ENCODE results near the gene SLC27A2.

The SLC27A2 gene

DNA sequence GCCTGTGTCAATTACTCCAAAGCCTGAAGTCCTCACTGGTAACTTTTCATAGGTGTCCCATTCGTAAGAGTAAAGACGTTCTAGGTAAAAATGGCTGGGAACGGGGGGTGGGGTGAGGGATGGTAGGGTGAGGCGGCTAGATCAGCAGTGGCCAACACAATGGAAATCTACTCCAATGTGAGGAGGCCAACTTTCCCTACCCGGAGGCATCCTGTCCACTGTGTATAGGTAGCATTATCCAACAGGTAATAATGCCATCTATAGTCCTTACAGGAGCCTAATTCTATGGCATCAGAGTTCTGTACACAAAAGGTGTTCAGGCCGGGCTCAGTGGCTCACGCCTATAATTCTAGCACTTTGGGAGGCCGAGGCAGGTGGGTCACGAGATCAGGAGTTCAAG is 54.4 kb downstream of the SLC27A2 start:
- DNase-seq (ENCODE audit: low read depth in 2 of 3, low spot score in 1 of 3), result no peak

DNA sequence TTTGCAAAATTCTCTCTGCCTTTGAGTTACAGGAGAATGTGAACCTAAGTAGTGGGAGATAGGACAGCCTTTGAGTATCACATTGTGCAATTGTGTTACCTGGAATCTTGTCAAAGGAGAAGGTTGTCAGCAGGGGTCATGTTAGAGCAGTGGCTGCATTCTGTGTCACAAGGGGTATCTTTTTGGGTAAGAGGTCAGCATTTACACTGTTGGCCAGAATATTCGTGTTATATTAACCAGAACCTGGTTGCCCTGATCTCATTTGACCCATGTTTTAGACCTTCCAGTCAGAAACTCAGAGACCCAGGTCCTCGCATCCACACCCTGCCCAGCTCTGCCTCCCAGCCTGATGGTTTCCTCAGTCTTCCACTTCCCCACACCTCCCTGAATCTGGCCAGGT is 56.3 kb downstream of the SLC27A2 start:
- DNase-seq (ENCODE audit: low read depth in 2 of 3, low spot score in 1 of 3), result no peak

DNA sequence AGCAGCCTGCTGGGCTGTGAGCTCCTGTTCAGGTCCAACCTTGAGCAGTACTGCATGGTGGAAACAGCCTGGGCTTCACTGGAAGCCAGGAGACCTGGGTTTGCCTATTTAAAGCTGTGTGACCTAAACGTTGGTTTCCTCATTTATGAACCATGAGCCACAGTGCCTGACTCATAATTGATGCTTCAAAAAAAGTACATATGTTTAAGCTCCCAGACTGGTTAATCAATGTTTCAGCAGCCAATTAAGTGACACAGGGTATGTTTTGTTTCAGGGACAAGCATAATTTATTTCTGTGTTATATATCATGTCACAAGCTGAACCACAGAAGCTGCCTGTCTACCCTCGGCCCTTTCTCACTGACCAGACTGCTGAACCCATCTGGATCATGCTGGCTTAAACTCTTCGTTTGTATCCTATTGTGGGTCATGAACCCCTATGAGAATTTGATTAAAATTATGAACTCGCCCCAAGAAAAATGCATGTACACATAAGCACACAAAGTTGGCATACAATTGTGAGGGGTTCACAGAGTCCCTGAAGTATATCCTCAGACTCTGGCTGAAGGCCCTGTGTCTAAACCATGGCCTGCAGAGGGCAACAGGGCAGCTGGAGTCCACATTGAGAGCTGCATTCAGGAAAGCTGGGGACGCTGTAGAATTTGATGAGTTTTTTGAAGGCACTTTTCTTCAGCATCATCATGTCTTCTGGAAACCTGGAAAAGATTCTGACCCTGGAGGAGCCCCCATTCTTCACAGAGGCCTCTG is 59.9 kb downstream of the SLC27A2 start:
- DNase-seq (ENCODE audit: low read depth in 2 of 3, low spot score in 1 of 3), result no peak

DNA sequence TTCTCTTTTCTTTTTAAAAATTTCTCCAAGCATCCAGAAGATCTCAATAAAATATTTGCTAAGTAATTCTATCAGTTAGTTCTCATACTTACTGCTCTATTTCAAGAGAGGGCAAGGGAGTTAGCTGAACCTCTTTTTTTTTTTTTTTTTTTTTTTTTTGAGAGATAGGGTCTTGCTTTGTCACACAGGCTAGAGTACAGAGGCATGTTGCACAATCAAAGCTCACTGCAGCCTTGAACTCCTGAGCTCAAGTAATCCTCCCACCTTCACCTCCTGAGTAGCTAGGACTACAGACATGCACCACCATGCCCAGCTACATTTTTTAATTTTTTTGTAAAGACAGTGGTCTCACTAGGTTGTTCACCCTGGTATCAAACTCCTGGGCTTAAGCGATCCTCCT is 62.2 kb downstream of the SLC27A2 start:
- DNase-seq (ENCODE audit: low read depth in 2 of 3, low spot score in 1 of 3), result no peak

DNA sequence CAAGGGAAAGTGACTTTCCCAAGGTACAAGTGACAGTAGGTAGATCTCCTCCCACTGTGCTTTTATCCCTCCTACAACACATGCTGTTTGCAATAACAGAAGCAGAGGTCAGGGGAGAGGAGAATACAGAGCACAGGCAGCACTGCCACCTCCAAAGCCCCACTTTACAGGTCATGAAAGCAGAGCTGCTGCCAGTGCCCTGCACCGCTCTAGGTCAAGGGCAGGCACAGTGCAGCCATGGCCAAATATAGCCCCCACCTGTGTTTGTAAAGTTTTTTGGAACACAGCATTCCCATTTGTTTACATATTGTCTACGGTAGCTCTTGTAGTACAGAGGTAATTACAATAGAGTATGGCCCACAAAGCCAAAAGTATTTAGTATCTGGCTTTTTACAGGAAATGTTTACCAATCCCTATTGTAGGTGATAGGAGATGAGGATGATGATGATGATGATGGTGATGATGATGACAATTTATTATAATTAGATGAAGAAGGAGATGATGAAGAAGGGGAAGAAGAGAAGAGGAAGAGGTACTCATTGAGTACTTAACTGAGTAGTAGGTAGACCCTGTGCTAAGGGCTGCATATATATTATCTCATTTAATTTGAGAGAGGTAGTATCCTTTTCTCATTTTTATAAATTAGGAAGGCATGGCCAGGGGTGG is 63.1 kb downstream of the SLC27A2 start:
- DNase-seq (ENCODE audit: low read depth in 2 of 3, low spot score in 1 of 3), result no peak

DNA sequence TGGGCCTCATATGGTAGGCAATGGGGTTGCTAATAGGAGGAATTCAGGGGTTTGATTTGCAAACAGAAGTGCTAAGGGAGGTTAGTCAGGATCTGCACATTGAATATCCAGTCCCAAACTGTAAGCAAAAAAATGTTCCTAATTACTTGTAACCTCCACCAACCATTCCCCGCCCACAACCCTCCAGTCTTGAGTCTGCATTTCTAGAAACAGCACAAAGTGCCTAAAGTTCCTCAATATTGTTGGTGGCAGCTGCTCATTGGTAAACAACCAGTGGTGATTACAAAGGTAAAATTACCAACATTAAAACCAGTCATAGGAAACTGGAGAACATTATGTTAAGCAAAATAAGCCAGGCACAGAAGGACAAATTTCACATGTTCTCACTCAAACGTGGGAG is 64.6 kb downstream of the SLC27A2 start:
- DNase-seq (ENCODE audit: low read depth in 2 of 3, low spot score in 1 of 3), result no peak

DNA sequence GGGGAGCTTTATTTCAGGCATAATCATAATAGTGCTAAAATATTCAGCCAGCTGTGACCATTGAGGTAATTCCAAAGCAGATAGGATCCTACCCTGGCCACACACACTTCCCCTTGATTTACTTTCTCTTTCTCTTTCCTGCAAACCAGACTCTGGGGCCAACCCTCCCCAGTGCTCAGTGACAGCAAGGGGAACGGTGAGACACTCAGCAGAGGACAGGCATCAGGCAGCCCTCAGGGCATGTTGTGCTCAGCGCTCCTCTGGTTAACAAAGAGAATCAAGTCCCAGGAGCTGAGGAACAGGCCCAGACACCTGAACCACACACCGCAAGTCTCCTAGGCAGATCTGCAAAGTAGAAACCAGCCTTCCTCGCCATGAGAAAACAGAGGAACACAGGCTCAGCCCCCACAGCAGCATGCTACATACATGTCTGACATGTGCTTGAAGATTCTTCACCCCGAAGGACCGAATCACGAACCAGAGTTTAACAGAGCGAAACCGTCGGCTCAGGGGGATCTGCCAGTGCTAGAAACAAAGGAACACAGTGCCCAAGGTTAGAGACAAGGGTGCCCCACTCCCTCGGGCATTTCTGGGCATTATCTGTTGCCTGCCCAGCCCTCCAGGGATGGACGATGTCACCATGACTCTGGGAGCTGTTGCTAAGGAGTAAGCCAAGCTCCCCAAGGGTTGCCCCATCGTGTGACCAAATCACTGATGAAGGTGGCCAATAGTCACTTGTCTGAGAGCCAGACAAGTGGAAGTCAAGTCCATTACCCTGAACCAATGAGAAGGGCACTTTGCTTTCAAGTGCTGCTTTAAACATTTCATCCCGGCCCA is 66.0 kb downstream of the SLC27A2 start:
- peak in 1 of 3 donors; percentile 28 for DNase-seq (ENCODE audit: low read depth in 2 of 3, low spot score in 1 of 3)

DNA sequence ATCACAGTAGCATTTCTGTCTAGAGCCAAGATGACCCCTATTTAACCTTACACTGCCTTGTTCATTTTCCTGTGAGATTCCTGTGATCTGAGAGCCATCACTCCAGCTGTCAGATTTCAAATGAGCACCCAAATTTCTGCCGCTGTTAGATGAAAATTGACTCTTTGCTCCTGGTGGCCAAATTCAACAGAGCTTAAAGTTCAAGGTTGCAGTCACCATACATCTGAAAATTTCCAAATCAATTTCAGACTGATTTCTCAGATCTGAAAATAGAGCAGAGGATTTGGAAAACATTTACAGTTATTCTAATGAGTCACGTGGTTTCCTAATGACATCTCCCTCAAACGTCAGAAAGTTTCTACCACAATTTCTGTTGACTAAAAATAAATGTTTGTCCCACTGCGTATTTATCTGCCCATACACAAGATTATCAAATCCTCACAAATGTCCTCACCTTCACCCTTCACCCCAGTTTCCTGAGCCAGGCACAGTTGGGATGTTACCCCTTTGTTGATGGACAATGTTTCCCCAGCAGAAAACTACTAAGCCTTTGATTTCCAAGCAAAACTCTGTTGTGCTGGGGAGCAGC is 67.1 kb downstream of the SLC27A2 start:
- no peak for DNase-seq (ENCODE audit: low read depth in 2 of 3, low spot score in 1 of 3)

DNA sequence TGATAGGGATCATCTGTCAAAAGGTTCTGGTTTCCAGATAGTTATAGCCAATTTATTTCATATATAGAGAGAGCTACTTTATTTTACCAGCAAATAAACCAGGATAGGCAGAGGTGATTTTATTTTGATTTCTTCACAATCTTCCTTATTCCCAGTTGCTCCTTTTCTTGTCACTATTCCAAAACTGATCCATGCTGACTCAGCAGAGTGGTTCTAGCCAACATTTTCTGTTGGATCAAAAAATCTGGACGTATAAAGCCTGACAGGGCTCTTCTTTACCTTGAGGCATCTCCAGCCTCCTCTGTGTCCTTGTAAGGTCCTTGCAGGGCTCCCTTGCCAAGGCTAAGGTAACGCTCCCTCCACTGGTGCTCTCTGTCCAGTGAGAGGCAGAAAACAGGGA is 67.7 kb downstream of the SLC27A2 start:
- DNase-seq (ENCODE audit: low read depth in 2 of 3, low spot score in 1 of 3), result no peak

DNA sequence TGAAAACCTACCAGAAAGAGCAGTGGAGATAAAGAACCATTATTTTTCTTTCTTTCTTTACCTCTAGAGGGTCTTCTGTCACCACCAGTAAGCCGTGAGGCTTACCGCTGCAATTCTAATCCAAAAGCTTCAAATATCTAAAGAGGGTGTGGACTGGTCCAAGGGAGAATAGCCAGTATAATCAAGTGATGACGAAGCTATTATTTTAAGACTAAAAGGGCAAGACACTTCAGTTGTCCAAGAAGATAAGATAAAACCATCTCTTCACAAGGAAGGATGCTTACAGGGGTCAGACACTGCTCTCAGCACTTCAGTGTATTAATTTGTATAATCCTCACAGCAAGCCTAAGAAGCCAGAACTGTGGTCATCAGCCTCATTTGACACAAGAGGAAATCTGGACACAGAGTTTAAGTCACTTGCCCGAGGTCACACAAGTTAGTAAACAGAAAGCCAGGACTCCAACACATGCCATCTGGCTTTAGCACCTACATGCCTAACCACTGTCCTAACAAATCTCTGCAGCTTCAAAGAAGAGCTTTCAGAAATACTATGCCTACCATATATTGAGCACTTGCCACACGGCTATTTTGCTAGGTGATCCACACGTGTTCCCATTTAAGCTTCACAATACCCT is 68.9 kb downstream of the SLC27A2 start:
- DNase-seq (ENCODE audit: low read depth in 2 of 3, low spot score in 1 of 3), result no peak

DNA sequence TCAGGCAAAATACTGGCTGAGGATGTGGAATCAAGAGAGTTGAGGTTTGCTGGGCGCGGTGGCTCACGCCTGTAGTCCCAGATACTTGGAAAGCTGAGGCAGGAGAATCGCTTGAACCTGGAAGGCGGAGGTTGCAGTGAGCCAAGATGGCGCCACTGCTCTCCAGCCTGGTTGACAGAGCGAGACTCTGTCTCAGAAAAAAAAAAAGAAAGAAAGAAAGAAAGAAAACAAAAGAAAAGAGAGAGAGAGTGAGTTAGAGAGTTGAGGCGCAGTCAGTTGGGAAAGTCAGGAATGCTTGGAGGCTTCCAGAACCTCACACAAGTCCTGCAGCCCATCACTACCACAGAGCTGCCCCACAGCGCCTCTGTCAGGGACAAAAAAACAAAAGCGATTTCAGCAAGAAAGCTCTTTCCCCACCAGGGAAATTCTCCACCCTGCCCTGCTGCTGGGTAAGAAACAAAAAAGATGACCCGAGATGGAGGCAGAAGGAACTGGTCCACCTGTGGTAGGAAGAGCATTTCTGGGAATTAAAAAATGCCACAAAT is 69.7 kb downstream of the SLC27A2 start:
- no peak for DNase-seq (ENCODE audit: low read depth in 2 of 3, low spot score in 1 of 3)

DNA sequence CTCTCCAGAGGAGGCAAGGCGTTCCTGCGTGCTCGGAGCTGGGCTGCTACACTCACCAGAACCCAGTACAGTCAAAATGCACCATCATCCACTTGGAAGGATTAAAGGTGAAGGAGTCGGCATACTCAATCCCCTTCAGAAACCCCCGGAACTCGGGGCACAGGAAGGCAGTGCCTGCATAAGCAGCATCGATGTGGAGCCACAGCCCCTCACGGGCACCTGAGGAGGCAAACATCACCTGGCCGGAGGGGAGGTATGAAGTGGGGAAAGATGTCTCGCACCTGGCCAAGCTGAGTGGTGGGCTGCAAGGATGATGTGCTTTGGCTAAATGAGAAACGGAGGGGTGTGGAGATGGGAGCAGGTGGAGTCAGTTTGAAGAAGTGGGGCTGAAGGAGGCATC is 70.6 kb downstream of the SLC27A2 start:
- no peak for DNase-seq (ENCODE audit: low read depth in 2 of 3, low spot score in 1 of 3)

DNA sequence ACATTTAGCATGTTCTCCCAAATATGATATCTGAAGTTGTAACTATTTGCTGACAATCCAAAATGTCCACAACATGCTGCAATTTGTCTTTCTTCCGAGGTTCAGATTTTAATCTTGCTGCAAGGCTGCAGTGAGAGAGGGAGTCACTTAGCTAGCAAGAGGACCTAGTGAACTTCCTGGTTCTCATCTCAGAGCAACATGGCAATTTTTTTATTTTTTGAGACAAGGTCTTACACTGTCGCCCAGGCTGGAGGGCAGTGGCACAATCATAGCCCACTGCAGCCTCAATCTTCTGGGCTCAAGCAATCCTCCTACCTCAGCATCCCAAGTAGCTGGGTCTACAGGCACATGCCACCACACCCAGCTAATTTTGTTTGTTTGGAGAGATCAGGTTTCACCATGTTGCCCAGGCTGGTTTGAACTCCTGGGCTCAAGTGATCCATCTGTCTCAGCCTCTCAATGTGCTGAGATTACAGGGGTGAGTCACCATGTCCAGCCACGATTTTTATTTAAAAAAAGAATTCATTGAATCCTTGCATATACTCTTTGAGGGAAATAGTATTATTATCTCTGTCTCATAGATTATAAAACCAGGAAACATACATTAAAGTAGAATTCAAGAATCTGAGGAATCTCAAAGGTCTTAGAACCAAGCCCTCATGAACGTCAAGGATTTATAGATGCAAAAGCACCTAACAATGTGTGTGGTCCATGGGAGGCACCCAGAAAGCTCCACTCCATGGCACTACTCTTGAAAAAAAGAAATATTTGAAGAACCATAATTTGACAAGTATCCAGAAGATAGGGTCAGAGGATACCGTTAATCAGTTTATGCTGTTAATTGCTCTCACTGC is 74.4 kb downstream of the SLC27A2 start:
- no peak for DNase-seq (ENCODE audit: low read depth in 2 of 3, low spot score in 1 of 3)

DNA sequence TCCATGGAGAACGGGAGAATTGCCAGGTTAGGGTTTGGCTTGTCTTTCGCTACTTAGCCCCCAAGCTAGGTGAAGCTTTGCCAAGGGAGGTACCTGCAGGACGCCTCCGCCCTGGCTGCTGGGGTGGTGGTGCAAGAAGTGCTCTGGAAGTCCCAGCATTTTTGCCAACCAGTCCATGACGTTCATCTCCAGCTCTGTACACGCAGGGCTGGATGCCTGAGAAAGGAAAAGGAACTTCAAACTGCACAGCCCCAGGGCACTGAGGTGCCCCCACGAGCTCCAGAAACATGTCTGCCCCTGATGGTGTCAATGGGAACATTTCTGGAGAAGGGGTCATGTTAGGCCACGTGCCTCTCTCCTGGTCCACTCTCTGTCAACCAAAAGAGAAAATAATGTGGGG is 75.3 kb downstream of the SLC27A2 start:
- DNase-seq (ENCODE audit: low read depth in 2 of 3, low spot score in 1 of 3), result no peak

DNA sequence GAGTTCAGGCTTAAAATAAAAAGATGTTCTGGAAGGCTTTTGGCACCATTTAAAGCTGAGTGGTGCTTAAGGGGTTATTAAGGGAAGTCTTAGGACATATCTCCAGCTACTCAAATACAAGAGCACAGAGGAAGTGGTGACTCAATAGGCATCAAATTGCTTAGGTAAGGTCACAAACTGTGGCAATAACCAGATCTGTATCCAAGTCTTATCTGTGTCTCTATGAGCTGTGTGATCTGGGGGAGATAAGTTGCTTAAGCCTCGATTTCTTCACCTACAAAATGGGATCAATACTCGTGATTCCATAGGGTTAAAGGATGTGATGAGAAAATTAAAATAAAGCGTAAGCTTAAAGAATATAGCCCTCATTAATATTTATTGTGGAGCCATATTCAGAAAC is 75.9 kb downstream of the SLC27A2 start:
- DNase-seq (ENCODE audit: low read depth in 2 of 3, low spot score in 1 of 3), result no peak

DNA sequence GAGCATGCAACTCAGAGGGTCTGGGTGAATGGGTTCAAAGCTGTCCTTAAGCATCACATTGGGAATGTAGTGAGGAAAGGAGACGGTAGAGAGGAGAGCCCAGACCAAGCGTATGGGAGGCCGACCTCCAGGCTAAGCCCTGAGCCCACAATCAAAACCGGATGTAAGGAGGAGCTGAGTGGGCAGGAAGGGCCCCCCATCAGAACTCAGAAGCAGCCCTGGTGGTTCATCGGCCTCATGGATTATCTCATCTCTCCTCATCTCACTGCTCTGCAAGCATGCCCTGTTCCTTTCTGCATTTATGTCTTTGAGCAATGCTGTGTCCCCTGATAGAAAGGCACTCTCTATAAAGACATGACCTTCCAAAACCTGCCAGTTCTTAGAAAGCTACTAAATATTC is 77.3 kb downstream of the SLC27A2 start:
- no peak for DNase-seq (ENCODE audit: low read depth in 2 of 3, low spot score in 1 of 3)

DNA sequence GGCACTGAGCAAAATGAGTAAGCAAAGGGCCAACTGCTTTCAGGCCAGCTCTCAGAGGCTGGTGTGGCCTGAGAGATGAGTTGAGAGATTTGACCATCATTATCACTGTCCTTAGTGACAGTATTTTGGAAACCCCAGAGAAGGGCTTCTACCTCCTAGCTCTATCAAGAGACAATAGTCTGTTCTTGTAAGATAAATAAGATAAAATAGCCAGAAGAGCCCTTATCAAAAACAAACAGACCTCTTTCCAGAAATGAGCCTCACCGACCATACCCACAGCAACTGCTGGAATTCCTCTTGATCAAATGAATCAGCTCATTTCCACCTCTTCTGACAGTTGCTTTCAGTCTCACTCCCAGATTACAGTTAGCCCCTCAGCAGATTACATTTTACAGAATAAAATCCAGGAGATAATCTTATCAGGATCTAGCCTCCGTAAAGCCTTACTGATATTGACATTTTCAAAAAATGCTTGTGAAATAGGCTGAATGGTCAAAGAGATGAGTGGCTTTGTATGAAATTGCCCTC is 79.0 kb downstream of the SLC27A2 start:
- DNase-seq (ENCODE audit: low read depth in 2 of 3, low spot score in 1 of 3), result no peak

DNA sequence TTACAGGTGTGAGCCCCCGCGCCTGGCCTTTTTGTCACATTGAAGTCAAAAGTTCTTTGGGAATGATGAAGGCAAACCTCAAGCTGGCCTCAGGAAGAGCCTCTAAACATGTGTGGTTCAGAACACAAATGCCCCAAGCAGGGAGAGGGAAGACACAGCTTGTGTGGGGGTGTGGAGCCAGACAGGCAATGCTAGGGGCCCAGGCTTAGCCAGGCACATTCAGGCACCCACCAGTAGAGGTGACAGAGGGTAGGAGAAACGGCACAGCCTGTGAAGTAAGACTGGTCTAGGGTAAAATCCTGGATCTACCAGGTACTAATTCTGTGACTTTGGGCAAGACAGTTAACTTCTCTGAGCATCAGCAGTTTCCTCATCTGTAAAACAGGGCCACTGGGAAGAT is 80.0 kb downstream of the SLC27A2 start:
- peak in 1 of 3 donors; percentile 23 for DNase-seq (ENCODE audit: low read depth in 2 of 3, low spot score in 1 of 3)

DNA sequence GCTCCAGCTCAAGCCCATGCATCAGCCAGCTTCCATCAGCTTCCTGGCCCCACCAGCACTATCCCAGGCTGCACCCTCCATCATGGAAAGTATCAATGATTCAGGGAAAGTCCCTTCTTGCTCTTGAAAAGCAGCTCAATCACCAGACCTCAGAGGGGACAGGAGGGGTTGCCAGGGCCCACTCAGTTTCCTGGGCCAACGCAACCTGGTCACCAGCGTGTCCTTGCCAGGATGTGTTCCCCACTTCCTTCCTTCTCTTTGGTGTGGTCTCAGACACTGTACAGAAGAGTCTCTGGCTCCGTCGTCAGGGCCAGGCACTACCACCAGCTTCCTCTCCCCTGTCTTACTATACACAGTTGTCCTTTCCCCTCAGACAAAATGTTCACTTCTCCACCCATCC is 80.5 kb downstream of the SLC27A2 start:
- DNase-seq (ENCODE audit: low read depth in 2 of 3, low spot score in 1 of 3), result peak in 2 of 3 donors; percentile 38 to 52

DNA sequence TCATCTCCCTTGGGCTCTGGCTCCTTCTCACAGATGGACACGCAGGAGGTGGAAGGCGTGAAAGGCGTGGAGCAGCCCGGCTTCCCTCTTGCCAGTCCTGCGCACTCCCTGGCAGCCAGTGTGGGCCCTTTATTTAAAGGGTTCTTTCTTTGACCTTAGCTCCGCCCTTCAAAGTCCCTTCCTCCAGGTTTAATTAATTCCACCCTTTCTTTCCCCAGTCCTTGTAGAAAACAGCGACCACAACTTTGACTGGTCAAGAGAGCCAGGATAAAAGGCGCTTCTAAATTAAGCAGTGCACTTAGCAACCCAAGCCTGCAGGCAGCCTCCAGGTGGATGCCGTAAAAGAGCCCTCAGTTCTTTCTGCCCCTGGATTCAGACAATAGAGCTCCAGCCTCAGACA is 83.6 kb downstream of the SLC27A2 start, which contains the start of gene HDC:
TSS of gene HDC (minus strand) at position 107 of the 400 bp plus-strand sequence. CDS start at position 4, 103 bp downstream.
- DNase-seq (ENCODE audit: low read depth in 2 of 3, low spot score in 1 of 3), result no peak
